HEK293T (cell line): Measurements from ENCODE around the gene ITGA4.

Experiments used
- BHLHE40 ChIP-seq: fragments of 450-650 bp; IDR thresholded peaks from 2 replicates; pipeline ENCODE4 v1.6.1; 2016; ENCODE audit warnings: mild to moderate bottlenecking, moderate library complexity, borderline replicate concordance
- ELF4 ChIP-seq: fragments of 450-650 bp; IDR thresholded peaks from 2 replicates; pipeline ENCODE4 v1.6.1; 2017; ENCODE audit warnings: antibody characterized with exemption
- NFRKB ChIP-seq: fragments of 450-650 bp; IDR thresholded peaks from 2 replicates; pipeline ENCODE4 v1.6.1; 2016; ENCODE audit warnings: mild to moderate bottlenecking, moderate library complexity

GRCh38 chr2:181463588-181463987 lies 6.4 kb downstream of the ITGA4 start:
- TF ChIP-seq BHLHE40 (no peak), NFRKB (no peak), ELF4 (no peak)
